CD8-positive, alpha-beta memory T cell (primary cell): ENCODE data around the gene FYB1. TPM values are rescaled to one million over a fixed set of nuclear protein-coding genes. Genes with fewer than 3 reads are reported as not detected.

Experiments used
- CTCF ChIA-PET: fragments of 350-600 bp; sonication (Branson Sonifier 250); formaldehyde crosslinking; loops from one replicate; lab custom pipeline; 2021; ENCODE audit warnings: antibody characterized with exemption; lab: Charles Lee
- POLR2A ChIA-PET: fragments of 350-600 bp; sonication (Branson Sonifier 250); formaldehyde crosslinking; loops from one replicate; lab custom pipeline; 2021; ENCODE audit warnings: antibody characterized with exemption; lab: Charles Lee
- DNase-seq, 5 donors: peaks; one replicate each; pipeline versions ENCODE4 v3.0.0 to v3.0.0-alpha.2; 2020 to 2022; ENCODE audit warnings: mixed read lengths in 1 of 5
- H3K27ac ChIP-seq: one replicate; pipeline ENCODE4 v1.7.0; 2013; ENCODE audit warnings: low read depth, mild to moderate bottlenecking, low read length, moderate library complexity
- H3K27me3 ChIP-seq: 2 replicates; pipeline ENCODE4 v1.7.0; 2013; ENCODE audit warnings: low read length, mild to moderate bottlenecking; ENCODE audit not compliant: insufficient read depth, poor library complexity, severe bottlenecking
- H3K36me3 ChIP-seq: 2 replicates; pipeline ENCODE4 v1.7.0; 2013; ENCODE audit warnings: mild to moderate bottlenecking, low read length, moderate library complexity; ENCODE audit not compliant: insufficient read depth
- H3K4me1 ChIP-seq: 2 replicates; pipeline ENCODE4 v1.7.0; 2013; ENCODE audit warnings: mild to moderate bottlenecking, low read length, moderate library complexity; ENCODE audit not compliant: insufficient read depth
- H3K4me3 ChIP-seq: 2 replicates; pipeline ENCODE4 v1.7.0; 2013; ENCODE audit warnings: mild to moderate bottlenecking, low read length
- H3K9me3 ChIP-seq: 2 replicates; pipeline ENCODE4 v1.7.0; 2013; ENCODE audit warnings: mild to moderate bottlenecking, low read length
- H3K27ac Mint-ChIP-seq, 8 donors: one replicate each; pipeline ENCODE4 v1.8.0; 2020 to 2021; ENCODE audit warnings: mixed read lengths in 8 of 8, mild to moderate bottlenecking in 6 of 8, inconsistent platforms in 3 of 8, moderate library complexity in 3 of 8
- H3K27me3 Mint-ChIP-seq, 2 donors: one replicate each; pipeline ENCODE4 v1.8.0; 2020 to 2021; ENCODE audit warnings: mixed read lengths in 2 of 2, mild to moderate bottlenecking in 1 of 2, moderate library complexity in 1 of 2
- H3K36me3 Mint-ChIP-seq, 3 donors: one replicate each; pipeline ENCODE4 v1.8.0; 2020 to 2021; ENCODE audit warnings: mixed read lengths in 3 of 3, inconsistent platforms in 1 of 3, mild to moderate bottlenecking in 1 of 3
- H3K4me1 Mint-ChIP-seq, 3 donors: one replicate each; pipeline ENCODE4 v1.8.0; 2020 to 2021; ENCODE audit warnings: mixed read lengths in 3 of 3, inconsistent platforms in 1 of 3, mild to moderate bottlenecking in 1 of 3
- H3K4me3 Mint-ChIP-seq, 7 donors: one replicate each; pipeline ENCODE4 v1.8.0; 2020 to 2021; ENCODE audit warnings: mixed read lengths in 7 of 7, mild to moderate bottlenecking in 6 of 7, moderate library complexity in 4 of 7, inconsistent platforms in 2 of 7
- H3K9me3 Mint-ChIP-seq, 5 donors: one replicate each; pipeline ENCODE4 v1.8.0; 2020 to 2022; ENCODE audit warnings: mixed read lengths in 5 of 5, mild to moderate bottlenecking in 3 of 5, moderate library complexity in 2 of 5, inconsistent platforms in 1 of 5
- polyA plus RNA-seq: library from polyadenylated mRNA; unstranded; fragments of 300-500 nt; fragmentation: Illumina TruSeq; gene quantifications from one replicate; pipeline ENCODE4 v1.2.3, GENCODE V29; 2021
- total RNA-seq, 2 experiments: library from RNA; stranded (reverse); gene quantifications; one replicate each; pipeline ENCODE4 v1.2.3, GENCODE V29; 2021

FYB1 gene
- total and polyA plus RNA-seq, 3 experiments from 2014 or later, result 75.9 to 282 (median 84.2) TPM

DNA sequence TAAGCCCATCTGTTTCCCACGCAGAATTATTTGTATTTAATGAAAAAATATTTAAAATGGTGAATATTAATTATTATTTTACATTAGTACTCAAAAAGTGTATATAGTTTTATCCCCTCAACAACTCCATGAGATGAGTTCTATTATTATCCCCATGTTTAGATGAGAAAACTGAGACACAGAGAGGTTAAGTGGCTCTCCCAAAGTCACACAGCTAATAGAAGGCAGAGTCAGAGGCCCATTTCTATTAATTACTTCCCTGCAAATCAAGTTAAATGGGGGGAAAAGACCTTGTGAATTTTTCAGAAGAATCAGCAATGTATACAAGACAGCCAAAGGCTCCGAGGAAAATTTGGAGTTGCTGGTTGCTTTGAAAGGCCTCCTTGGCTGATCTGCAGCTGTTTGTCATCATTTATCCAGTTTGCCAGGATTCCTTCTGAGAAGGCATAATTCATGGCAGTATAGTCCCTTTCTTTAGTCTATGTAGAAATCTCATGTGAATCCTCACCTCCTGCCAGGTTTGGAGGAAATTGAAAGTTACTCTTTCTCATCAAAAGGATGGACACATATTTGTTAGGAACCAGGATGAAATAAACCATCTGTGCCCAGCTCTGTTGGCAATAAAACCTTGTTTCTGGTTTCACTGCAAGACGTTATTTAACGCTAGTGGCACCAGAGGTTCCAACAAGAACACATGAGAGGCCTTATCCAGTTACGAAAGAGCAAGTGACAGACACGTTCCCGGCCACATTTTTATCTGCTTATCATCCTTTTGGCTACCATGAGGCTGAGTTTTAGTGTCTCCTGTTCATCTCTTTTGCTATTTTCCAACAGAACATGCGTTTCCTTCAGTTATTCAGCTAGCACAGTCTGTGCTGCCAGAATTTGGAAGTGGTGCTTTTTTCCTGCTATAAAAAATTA lies 621 bp downstream of the FYB1 start:
- Mint-ChIP-seq H3K4me1 (peaks cover 65 to 70% (median 68%) of the 10 kb centered on the region in 3 donors), H3K27ac (peak overlapping the region; percentile 82 to 99 (median 94)), H3K27me3 (no peaks in the 10 kb centered on the region), H3K9me3 (no peaks in the 10 kb centered on the region), H3K36me3 (peaks cover 0 to 4% (median 3%) of the 10 kb centered on the region in 3 donors), H3K4me3 (peak overlapping the region in 6 of 7 donors; percentile 28 to 85 (median 80))
- no peak for DNase-seq
- peaks cover 60% of the 10 kb centered on the region for H3K4me1 ChIP-seq
- ChIA-PET POLR2A (interaction anchor here (1.3 to 3.3 kb wide), 7 partner anchors 11 to 145 kb away, joined by 3 to 32 read pairs (median 9); no protein-coding TSS in a partner anchor), CTCF (interaction anchor here (0.6 to 4.7 kb wide), 34 partner anchors 8 to 329 kb away, joined by 3 to 156 read pairs (median 13); no protein-coding TSS in a partner anchor)
- no peaks in the 10 kb centered on the region for H3K36me3 ChIP-seq
- no peak overlapping the region for H3K27ac ChIP-seq
- no peaks in the 10 kb centered on the region for H3K9me3 ChIP-seq
- no peaks in the 10 kb centered on the region for H3K27me3 ChIP-seq
- no peak overlapping the region for H3K4me3 ChIP-seq

GRCh38 chr5:39217365-39218281 lies 1.7 kb downstream of the FYB1 start:
- Mint-ChIP-seq H3K4me3 (peak overlapping the region; percentile 75 to 89 (median 81)), H3K4me1 (peaks cover 76 to 81% (median 77%) of the 10 kb centered on the region in 3 donors), H3K27ac (peak overlapping the region; percentile 82 to 99 (median 94)), H3K36me3 (peaks cover 0 to 4% (median 3%) of the 10 kb centered on the region in 3 donors), H3K27me3 (no peaks in the 10 kb centered on the region), H3K9me3 (no peaks in the 10 kb centered on the region)
- DNase-seq, result peak; percentile 57 to 86 (median 79)
- Histone ChIP-seq H3K36me3 (no peaks in the 10 kb centered on the region), H3K27ac (peak overlapping the region; percentile 58), H3K4me3 (peak overlapping the region; percentile 62), H3K27me3 (no peaks in the 10 kb centered on the region), H3K9me3 (no peaks in the 10 kb centered on the region), H3K4me1 (peaks cover 71% of the 10 kb centered on the region)
- ChIA-PET CTCF (interaction anchor here (0.6 to 4.7 kb wide), 43 partner anchors 9 to 330 kb away, joined by 3 to 156 read pairs (median 10); no protein-coding TSS in a partner anchor), POLR2A (interaction anchor here (0.5 to 3.3 kb wide), 18 partner anchors 9 to 144 kb away, joined by 3 to 32 read pairs (median 4); no protein-coding TSS in a partner anchor)

DNA sequence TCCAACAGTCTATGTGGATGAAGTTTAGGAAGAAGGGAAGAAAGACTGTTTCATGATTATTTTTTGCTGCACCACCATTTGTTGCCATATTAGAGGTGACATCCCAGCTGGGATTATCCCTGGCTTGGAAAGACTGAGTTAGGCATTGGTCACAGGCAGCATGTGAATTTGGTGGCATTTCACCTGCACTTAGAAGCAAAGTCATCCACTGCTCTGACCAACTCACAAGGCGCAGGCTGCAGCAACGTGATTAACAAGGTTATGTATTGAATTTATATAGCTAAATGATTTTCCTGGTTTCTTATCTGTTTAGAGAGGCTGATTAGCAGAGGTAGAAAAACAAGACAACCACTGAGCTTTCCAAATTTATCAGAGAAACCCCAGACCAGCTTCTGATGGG lies 2.7 kb downstream of the FYB1 start:
- H3K4me3 Mint-ChIP-seq, result peak overlapping the region; percentile 75 to 89 (median 81)
- no peaks in the 10 kb centered on the region for H3K9me3 Mint-ChIP-seq
- Histone ChIP-seq H3K36me3 (no peaks in the 10 kb centered on the region), H3K27ac (no peak overlapping the region), H3K4me3 (peak overlapping the region; percentile 62), H3K27me3 (no peaks in the 10 kb centered on the region), H3K4me1 (peaks cover 81% of the 10 kb centered on the region), H3K9me3 (no peaks in the 10 kb centered on the region)
- peak overlapping the region; percentile 82 to 99 (median 94) for H3K27ac Mint-ChIP-seq
- H3K4me1 Mint-ChIP-seq, result peaks cover 82 to 88% (median 84%) of the 10 kb centered on the region in 3 donors
- no peak for DNase-seq
- ChIA-PET CTCF (interaction anchor here (0.8 to 4.7 kb wide), 31 partner anchors 8 to 131 kb away, joined by 3 to 156 read pairs (median 14); no protein-coding TSS in a partner anchor), POLR2A (interaction anchor here (0.9 to 3.3 kb wide), 14 partner anchors 8 to 73 kb away, joined by 3 to 32 read pairs (median 6); no protein-coding TSS in a partner anchor)
- H3K27me3 Mint-ChIP-seq, result no peaks in the 10 kb centered on the region
- H3K36me3 Mint-ChIP-seq, result peaks cover 2 to 4% (median 3%) of the 10 kb centered on the region in 3 donors

DNA sequence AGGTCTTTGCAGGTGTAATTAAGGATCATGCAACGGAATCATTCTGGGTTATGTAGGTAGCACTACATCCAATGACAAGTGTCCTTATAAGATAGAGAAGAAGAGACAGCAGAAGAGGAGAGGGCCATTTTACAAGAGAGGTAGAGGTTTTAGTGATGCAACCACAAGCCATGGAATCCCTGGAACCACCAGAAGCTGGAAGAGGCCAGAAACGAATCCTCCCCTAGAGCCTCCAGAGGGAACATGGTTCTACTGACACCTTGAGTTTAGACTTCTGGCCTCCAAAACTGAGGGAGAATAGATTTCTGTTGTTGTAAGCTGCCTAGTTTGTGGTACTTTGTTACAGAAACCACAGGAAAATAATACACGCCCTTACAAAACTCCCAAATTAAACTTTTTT lies 3.5 kb downstream of the FYB1 start:
- Mint-ChIP-seq H3K4me3 (peak overlapping the region; percentile 71 to 85 (median 78)), H3K4me1 (peaks cover 88 to 90% (median 90%) of the 10 kb centered on the region in 3 donors), H3K27ac (peak overlapping the region; percentile 32 to 99 (median 93)), H3K27me3 (no peaks in the 10 kb centered on the region), H3K36me3 (peaks cover 3 to 4% (median 3%) of the 10 kb centered on the region in 3 donors), H3K9me3 (no peaks in the 10 kb centered on the region)
- Histone ChIP-seq H3K27me3 (no peaks in the 10 kb centered on the region), H3K36me3 (no peaks in the 10 kb centered on the region), H3K9me3 (no peaks in the 10 kb centered on the region), H3K4me3 (peak overlapping the region; percentile 13), H3K4me1 (peaks cover 89% of the 10 kb centered on the region), H3K27ac (peak overlapping the region; percentile 15)
- ChIA-PET CTCF (interaction anchor here (0.8 to 4.7 kb wide), 14 partner anchors 11 to 130 kb away, joined by 3 to 156 read pairs (median 26); no protein-coding TSS in a partner anchor), POLR2A (interaction anchor here (0.6 to 3.3 kb wide), 6 partner anchors 13 to 38 kb away, joined by 3 to 32 read pairs (median 4); no protein-coding TSS in a partner anchor)
- DNase-seq, result peak in 1 of 5 donors; percentile 18

DNA sequence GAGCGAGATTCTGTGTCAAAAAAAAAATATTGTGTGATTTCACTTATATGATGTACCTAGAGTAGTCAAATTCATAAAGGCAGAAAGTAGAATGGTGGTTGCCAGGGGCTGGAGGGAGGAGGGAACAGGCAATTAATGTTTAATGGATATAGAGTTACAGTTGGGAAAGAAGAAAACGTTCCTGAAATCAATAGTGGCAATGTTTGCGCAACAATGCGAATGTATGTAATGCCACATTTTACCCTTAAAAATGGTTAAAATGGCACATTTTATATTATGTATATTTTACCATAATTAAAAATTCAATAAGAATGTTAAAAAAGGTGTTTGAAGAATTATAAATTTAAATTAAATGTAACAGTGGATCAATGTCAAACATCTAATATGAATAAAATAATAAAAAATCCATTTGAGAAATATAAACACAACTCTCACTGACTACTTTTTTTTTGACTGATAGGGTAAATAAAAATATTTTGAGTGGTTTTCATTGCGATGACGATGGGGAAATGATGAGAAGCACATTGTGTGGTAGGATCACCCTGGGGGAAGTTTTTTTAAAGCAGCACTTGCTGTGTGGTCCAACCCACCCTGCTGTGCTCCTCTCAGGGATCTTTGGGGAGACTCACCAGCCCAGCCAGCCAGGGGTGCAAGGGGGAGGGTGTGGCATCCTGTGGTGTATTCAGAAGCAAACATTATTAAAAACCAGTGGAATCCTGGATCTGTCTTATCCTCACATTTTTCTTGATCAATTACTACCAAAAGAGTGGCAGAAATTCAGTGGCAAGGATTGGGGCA lies 4.3 kb downstream of the FYB1 start:
- DNase-seq, result peak; percentile 29 to 79 (median 70)
- Histone ChIP-seq H3K9me3 (no peaks in the 10 kb centered on the region), H3K4me1 (peaks cover 97% of the 10 kb centered on the region), H3K27ac (peak overlapping the region; percentile 15), H3K27me3 (no peaks in the 10 kb centered on the region), H3K36me3 (no peaks in the 10 kb centered on the region), H3K4me3 (peak overlapping the region; percentile 17)
- ChIA-PET POLR2A (interaction anchor here (1.9 to 3.3 kb wide), 2 partner anchors 20 to 27 kb away, joined by 4 to 32 read pairs; no protein-coding TSS in a partner anchor), CTCF (interaction anchor here (1.2 to 3.0 kb wide), 3 partner anchors 12 to 45 kb away, joined by 3 to 38 read pairs (median 14); no protein-coding TSS in a partner anchor)
- Mint-ChIP-seq H3K27me3 (no peaks in the 10 kb centered on the region), H3K27ac (peak overlapping the region; percentile 94 to 99 (median 95)), H3K4me3 (peak overlapping the region; percentile 75 to 85 (median 79)), H3K9me3 (no peaks in the 10 kb centered on the region), H3K4me1 (peaks cover 88 to 98% (median 97%) of the 10 kb centered on the region in 3 donors), H3K36me3 (peaks cover 3 to 4% (median 3%) of the 10 kb centered on the region in 3 donors)

GRCh38 chr5:39213447-39214207 lies 5.7 kb downstream of the FYB1 start:
- ChIA-PET CTCF (interaction anchor here (3.6 to 6.1 kb wide), 2 partner anchors 14 to 36 kb away, joined by 26 to 41 read pairs; no protein-coding TSS in a partner anchor), POLR2A (interaction anchor here (1.9 to 3.4 kb wide), 2 partner anchors 12 to 37 kb away, joined by 8 to 24 read pairs; no protein-coding TSS in a partner anchor)
- Mint-ChIP-seq H3K4me3 (peak overlapping the region; percentile 68 to 86 (median 77)), H3K4me1 (peaks cover 91 to 100% (median 100%) of the 10 kb centered on the region in 3 donors), H3K27ac (peak overlapping the region; percentile 94 to 99 (median 96)), H3K36me3 (peaks cover 0 to 3% (median 0%) of the 10 kb centered on the region in 3 donors), H3K27me3 (no peaks in the 10 kb centered on the region), H3K9me3 (no peaks in the 10 kb centered on the region)
- Histone ChIP-seq H3K27ac (peak overlapping the region; percentile 26), H3K4me3 (peak overlapping the region; percentile 17), H3K27me3 (no peaks in the 10 kb centered on the region), H3K36me3 (no peaks in the 10 kb centered on the region), H3K4me1 (peaks cover 96% of the 10 kb centered on the region), H3K9me3 (no peaks in the 10 kb centered on the region)
- DNase-seq, result peak in 2 of 5 donors; percentile 53 to 68
